Upper lobe of right lung (tissue), 1 donor: ENCODE data around the gene FIGN. TPM values are rescaled to one million over a fixed set of nuclear protein-coding genes. Genes with fewer than 3 reads are reported as not detected.

ENCODE experiments used
- ATAC-seq: fragments of 200-7000 bp; cut with Tn5 transposase; one replicate; pipeline ENCODE4 v1.9.1; 2020; ENCODE audit warnings: mild to moderate bottlenecking, moderate library complexity
- DNase-seq: peaks from one replicate; pipeline ENCODE4 v3.0.0-alpha.2; 2020
- H3K27ac ChIP-seq: fragments of 200-600 bp; one replicate; pipeline ENCODE4 v1.8.0; 2022
- H3K27me3 ChIP-seq: fragments of 200-600 bp; one replicate; pipeline ENCODE4 v1.8.0; 2022; ENCODE audit warnings: mild to moderate bottlenecking
- H3K36me3 ChIP-seq: fragments of 200-600 bp; one replicate; pipeline ENCODE4 v1.8.0; 2022
- H3K4me1 ChIP-seq: fragments of 200-600 bp; one replicate; pipeline ENCODE4 v1.8.0; 2022
- H3K4me3 ChIP-seq: fragments of 200-600 bp; one replicate; pipeline ENCODE4 v1.8.0; 2022; ENCODE audit warnings: mild to moderate bottlenecking
- H3K9me3 ChIP-seq: fragments of 200-600 bp; one replicate; pipeline ENCODE4 v1.8.0; 2022
- CTCF ChIP-seq: fragments of 200-600 bp; IDR thresholded peaks from one replicate; pipeline ENCODE4 v1.8.0; 2022; ENCODE audit warnings: antibody characterized with exemption
- intact Hi-C: fragments of 100-400 bp; cut with DNase I; formaldehyde crosslinking; loops from one replicate; pipeline ENCODE4 v1.11.0; 2022
- total RNA-seq: library from RNA; stranded (reverse); fragmentation: NEBNext Ultra II Directional; extraction: Animal tissue kit (Norgen Biotek cat#: 25700); gene quantifications from one replicate; pipeline ENCODE4 v1.2.1, GENCODE V29; 2021
- donor health status: DM: no; HTN: yes; CAD: no; lungs with severe emphysema.

Gene FIGN
- total RNA-seq, 1 donor from 2014 or later, result 6.5 TPM

- no peaks in the 10 kb centered on the region for H3K9me3 ChIP-seq
- no peak overlapping the region for H3K27ac ChIP-seq
- ATAC-seq (no peak), DNase-seq (no peak)
- no peak overlapping the region for H3K4me3 ChIP-seq
- intact Hi-C loops, result no loop called here
- no peak for TF ChIP-seq CTCF
- H3K27me3 ChIP-seq, result no peaks in the 10 kb centered on the region
- H3K36me3 ChIP-seq, result no peaks in the 10 kb centered on the region
- no peaks in the 10 kb centered on the region for H3K4me1 ChIP-seq
Observed at GRCh38 chr2:163604941-163605555, 130.8 kb downstream of the FIGN start.

- intact Hi-C loops, result no loop called here
Observed at GRCh38 chr2:163602196-163602595, 133.6 kb downstream of the FIGN start.

GRCh38 chr2:163601377-163601776 is 134.4 kb downstream of the FIGN start:
- Histone ChIP-seq H3K36me3 (no peaks in the 10 kb centered on the region), H3K27ac (no peak overlapping the region), H3K27me3 (no peaks in the 10 kb centered on the region), H3K9me3 (no peaks in the 10 kb centered on the region), H3K4me1 (no peaks in the 10 kb centered on the region), H3K4me3 (no peak overlapping the region)
- ATAC-seq (no peak), DNase-seq (no peak)
- intact Hi-C loops, result no loop called here
- TF ChIP-seq CTCF, result no peak

More at GRCh38 chr2:163602196-163602595, 133.6 kb downstream of the FIGN start:
- Histone ChIP-seq H3K27ac (no peak overlapping the region), H3K36me3 (no peaks in the 10 kb centered on the region), H3K4me1 (no peaks in the 10 kb centered on the region), H3K27me3 (no peaks in the 10 kb centered on the region), H3K4me3 (no peak overlapping the region), H3K9me3 (no peaks in the 10 kb centered on the region)
- TF ChIP-seq CTCF, result no peak
- DNase-seq (no peak), ATAC-seq (no peak)

GRCh38 chr2:163600801-163601200 is 135.0 kb downstream of the FIGN start:
- intact Hi-C loops, result no loop called here
- no peak overlapping the region for H3K4me3 ChIP-seq
- no peaks in the 10 kb centered on the region for H3K27me3 ChIP-seq
- TF ChIP-seq CTCF, result no peak
- no peaks in the 10 kb centered on the region for H3K9me3 ChIP-seq
- DNase-seq (no peak), ATAC-seq (no peak)
- no peak overlapping the region for H3K27ac ChIP-seq
- H3K4me1 ChIP-seq, result no peaks in the 10 kb centered on the region
- H3K36me3 ChIP-seq, result no peaks in the 10 kb centered on the region

GRCh38 chr2:163595028-163595427 is 140.8 kb downstream of the FIGN start:
- H3K4me3 ChIP-seq, result no peak overlapping the region
- no peaks in the 10 kb centered on the region for H3K27me3 ChIP-seq
- H3K9me3 ChIP-seq, result no peaks in the 10 kb centered on the region
- H3K4me1 ChIP-seq, result no peaks in the 10 kb centered on the region
- TF ChIP-seq CTCF, result no peak
- no peaks in the 10 kb centered on the region for H3K36me3 ChIP-seq
- no peak overlapping the region for H3K27ac ChIP-seq
- ATAC-seq (no peak), DNase-seq (no peak)
- intact Hi-C loops, result no loop called here

- DNase-seq (no peak), ATAC-seq (no peak)
- Histone ChIP-seq H3K4me3 (no peak overlapping the region), H3K9me3 (no peaks in the 10 kb centered on the region), H3K4me1 (no peaks in the 10 kb centered on the region), H3K27ac (no peak overlapping the region), H3K27me3 (no peaks in the 10 kb centered on the region), H3K36me3 (no peaks in the 10 kb centered on the region)
- no peak for TF ChIP-seq CTCF
- intact Hi-C loops, result no loop called here
Observed at GRCh38 chr2:163594497-163594896, 141.3 kb downstream of the FIGN start.
